ENCODE results near the gene GRPEL1.

Gene GRPEL1

GRCh38 chr4:7062816-7063215 lies 5.0 kb downstream of the GRPEL1 start:
- no peak for DNase-seq (ENCODE audit: low read depth)

GRCh38 chr4:7061815-7062214 lies 6.0 kb downstream of the GRPEL1 start:
- no peak for DNase-seq (ENCODE audit: low read depth)

GRCh38 chr4:7060346-7061150 lies 7.3 kb downstream of the GRPEL1 start:
- no peak for DNase-seq (ENCODE audit: low read depth)

GRCh38 chr4:7059662-7060061 lies 8.2 kb downstream of the GRPEL1 start:
- DNase-seq (ENCODE audit: low read depth): no peak

GRCh38 chr4:7058792-7059191 lies 9.1 kb downstream of the GRPEL1 start:
- no peak for DNase-seq (ENCODE audit: low read depth)

GRCh38 chr4:7055990-7056325 lies 11.9 kb downstream of the GRPEL1 start:
- DNase-seq (ENCODE audit: low read depth): no peak

GRCh38 chr4:7055111-7055989 lies 12.5 kb downstream of the GRPEL1 start:
- no peak for DNase-seq (ENCODE audit: low read depth)

- DNase-seq (ENCODE audit: low read depth): no peak
These were observed 13.6 kb downstream of the GRPEL1 start for GRCh38 chr4:7054106-7054880.

GRCh38 chr4:7052923-7053715 lies 14.7 kb downstream of the GRPEL1 start:
- DNase-seq (ENCODE audit: low read depth): no peak

GRCh38 chr4:7052313-7052712 lies 15.6 kb downstream of the GRPEL1 start:
- no peak for DNase-seq (ENCODE audit: low read depth)

GRCh38 chr4:7051905-7052304 lies 16.0 kb downstream of the GRPEL1 start:
- DNase-seq (ENCODE audit: low read depth): no peak

- no peak for DNase-seq (ENCODE audit: low read depth)
These were observed 16.7 kb downstream of the GRPEL1 start for GRCh38 chr4:7051144-7051495.

GRCh38 chr4:7050481-7051143 lies 17.3 kb downstream of the GRPEL1 start:
- no peak for DNase-seq (ENCODE audit: low read depth)

GRCh38 chr4:7049739-7050138 lies 18.1 kb downstream of the GRPEL1 start:
- DNase-seq (ENCODE audit: low read depth): no peak

GRCh38 chr4:7049295-7049694 lies 18.6 kb downstream of the GRPEL1 start:
- DNase-seq (ENCODE audit: low read depth): no peak

GRCh38 chr4:7048642-7049041 lies 19.2 kb downstream of the GRPEL1 start:
- no peak for DNase-seq (ENCODE audit: low read depth)

GRCh38 chr4:7046971-7047370 lies 20.9 kb downstream of the GRPEL1 start:
- no peak for DNase-seq (ENCODE audit: low read depth)

GRCh38 chr4:7045961-7046921 lies 21.6 kb downstream of the GRPEL1 start:
- no peak for DNase-seq (ENCODE audit: low read depth)

- no peak for DNase-seq (ENCODE audit: low read depth)
These were observed 22.3 kb downstream of the GRPEL1 start for GRCh38 chr4:7045553-7045952.
